Karpas-422 (cell line): ENCODE results near the gene ITIH3. TPM values are rescaled to one million over a fixed set of nuclear protein-coding genes. Genes with fewer than 3 reads are reported as not detected.

Source experiments
- DNase-seq: peaks from one replicate; pipeline ENCODE4 v3.0.0-alpha.2; 2015
- H2AFZ ChIP-seq: fragments of 200-600 bp; sonication (generic); 2 replicates; pipeline ENCODE4 v1.6.1; 2014; ENCODE audit warnings: antibody characterized with exemption, low read length, mixed read lengths
- H3K27ac ChIP-seq: fragments of 200-600 bp; sonication (generic); 2 replicates; pipeline ENCODE4 v1.5.1; 2014; ENCODE audit warnings: mild to moderate bottlenecking, low read length, moderate library complexity
- H3K27me3 ChIP-seq: fragments of 200-600 bp; sonication (generic); 2 replicates; pipeline ENCODE4 v1.6.1; 2014; ENCODE audit warnings: low read length, mixed read lengths
- H3K36me3 ChIP-seq: fragments of 200-600 bp; sonication (generic); 2 replicates; pipeline ENCODE4 v1.6.1; 2014; ENCODE audit warnings: low read length, mixed read lengths; ENCODE audit not compliant: insufficient read depth
- H3K4me1 ChIP-seq: fragments of 200-600 bp; sonication (generic); 2 replicates; pipeline ENCODE4 v1.6.1; 2014; ENCODE audit warnings: mild to moderate bottlenecking, low read length, mixed read lengths
- H3K4me2 ChIP-seq: fragments of 200-600 bp; sonication (generic); 2 replicates; pipeline ENCODE4 v1.6.1; 2014; ENCODE audit warnings: low read length, low read depth, mild to moderate bottlenecking; ENCODE audit not compliant: poor library complexity, severe bottlenecking
- H3K4me3 ChIP-seq: fragments of 200-600 bp; sonication (generic); 2 replicates; pipeline ENCODE4 v1.5.1; 2014; ENCODE audit warnings: mild to moderate bottlenecking, antibody characterized with exemption, low read length, mixed read lengths
- H3K79me2 ChIP-seq: fragments of 200-600 bp; sonication (generic); 2 replicates; pipeline ENCODE4 v1.6.1; 2014; ENCODE audit warnings: mild to moderate bottlenecking, low read length, mixed read lengths
- H3K9ac ChIP-seq: fragments of 200-600 bp; sonication (generic); 2 replicates; pipeline ENCODE4 v1.6.0; 2014; ENCODE audit warnings: low read length
- H3K9me2 ChIP-seq: fragments of 200-600 bp; sonication (generic), shearing (Covaris generic); replicated peaks from 2 replicates; pipeline ENCODE4 v1.6.0; 2014; ENCODE audit warnings: mild to moderate bottlenecking, low read length, moderate library complexity; ENCODE audit not compliant: insufficient read depth
- H3K9me3 ChIP-seq: fragments of 300-700, 200-600 bp; sonication (generic); 2 replicates; pipeline ENCODE4 v1.6.1; 2014; ENCODE audit warnings: low read length, mixed read lengths
- H4K20me1 ChIP-seq: fragments of 200-600 bp; sonication (generic); 2 replicates; pipeline ENCODE4 v1.6.1; 2014; ENCODE audit warnings: mild to moderate bottlenecking, antibody characterized with exemption, low read length, low read depth; ENCODE audit not compliant: insufficient read depth
- total RNA-seq: library from RNA; depleted of rRNA; stranded (reverse); fragments of >200 nt; shearing (Covaris generic); gene quantifications from 2 replicates; pipeline ENCODE4 v1.2.3, GENCODE V29; 2014; ENCODE audit warnings: low replicate concordance

Gene ITIH3
- total RNA-seq, 1 experiment from 2014 or later, result not detected

GRCh38 chr3:52810923-52811322, 16.3 kb downstream of the ITIH3 start:
- no peaks in the 10 kb centered on the region for H3K79me2 ChIP-seq
- no peak overlapping the region for H3K27ac ChIP-seq
- H3K4me2 ChIP-seq, result no peak overlapping the region
- H3K36me3 ChIP-seq, result no peaks in the 10 kb centered on the region
- no peak for DNase-seq
- no peaks in the 10 kb centered on the region for H4K20me1 ChIP-seq
- no peak overlapping the region for H2AFZ ChIP-seq
- no peaks in the 10 kb centered on the region for H3K9me3 ChIP-seq
- no peaks in the 10 kb centered on the region for H3K9me2 ChIP-seq
- no peak overlapping the region for H3K4me3 ChIP-seq
- no peak overlapping the region for H3K9ac ChIP-seq
- H3K27me3 ChIP-seq, result no peaks in the 10 kb centered on the region
- H3K4me1 ChIP-seq, result no peaks in the 10 kb centered on the region

GRCh38 chr3:52811452-52812011, 16.9 kb downstream of the ITIH3 start:
- Histone ChIP-seq H3K4me1 (no peaks in the 10 kb centered on the region), H3K4me2 (no peak overlapping the region), H3K9me3 (no peaks in the 10 kb centered on the region), H3K9me2 (no peaks in the 10 kb centered on the region), H3K9ac (no peak overlapping the region), H3K27me3 (no peaks in the 10 kb centered on the region), H3K79me2 (no peaks in the 10 kb centered on the region), H4K20me1 (no peaks in the 10 kb centered on the region), H3K27ac (no peak overlapping the region), H3K4me3 (no peak overlapping the region), H2AFZ (no peak overlapping the region), H3K36me3 (no peaks in the 10 kb centered on the region)
- DNase-seq, result no peak

- no peaks in the 10 kb centered on the region for H3K27me3 ChIP-seq
- no peak overlapping the region for H3K27ac ChIP-seq
- no peak overlapping the region for H3K4me2 ChIP-seq
- no peak overlapping the region for H3K9ac ChIP-seq
- H3K36me3 ChIP-seq, result no peaks in the 10 kb centered on the region
- H3K79me2 ChIP-seq, result no peaks in the 10 kb centered on the region
- no peaks in the 10 kb centered on the region for H4K20me1 ChIP-seq
- no peaks in the 10 kb centered on the region for H3K9me2 ChIP-seq
- H3K4me1 ChIP-seq, result no peaks in the 10 kb centered on the region
- H3K4me3 ChIP-seq, result no peak overlapping the region
- no peaks in the 10 kb centered on the region for H3K9me3 ChIP-seq
- no peak for DNase-seq
- H2AFZ ChIP-seq, result no peak overlapping the region
Measured at GRCh38 chr3:52813810-52814209, 19.2 kb downstream of the ITIH3 start.

GRCh38 chr3:52816199-52816598, 21.6 kb downstream of the ITIH3 start:
- Histone ChIP-seq H3K4me3 (no peak overlapping the region), H2AFZ (no peak overlapping the region), H3K9me2 (no peaks in the 10 kb centered on the region), H3K9ac (no peak overlapping the region), H3K79me2 (no peaks in the 10 kb centered on the region), H3K4me1 (no peaks in the 10 kb centered on the region), H3K27me3 (no peaks in the 10 kb centered on the region), H3K9me3 (no peaks in the 10 kb centered on the region), H3K27ac (no peak overlapping the region), H3K4me2 (no peak overlapping the region), H4K20me1 (no peaks in the 10 kb centered on the region), H3K36me3 (no peaks in the 10 kb centered on the region)
- DNase-seq, result no peak

GRCh38 chr3:52816654-52817053, 22.1 kb downstream of the ITIH3 start:
- no peak overlapping the region for H3K4me3 ChIP-seq
- H3K27me3 ChIP-seq, result no peaks in the 10 kb centered on the region
- no peaks in the 10 kb centered on the region for H3K4me1 ChIP-seq
- H3K9me2 ChIP-seq, result no peaks in the 10 kb centered on the region
- no peaks in the 10 kb centered on the region for H4K20me1 ChIP-seq
- no peaks in the 10 kb centered on the region for H3K36me3 ChIP-seq
- H3K27ac ChIP-seq, result no peak overlapping the region
- no peaks in the 10 kb centered on the region for H3K79me2 ChIP-seq
- DNase-seq, result no peak
- no peak overlapping the region for H3K4me2 ChIP-seq
- no peak overlapping the region for H3K9ac ChIP-seq
- no peaks in the 10 kb centered on the region for H3K9me3 ChIP-seq
- H2AFZ ChIP-seq, result no peak overlapping the region

- Histone ChIP-seq H3K9me2 (no peaks in the 10 kb centered on the region), H4K20me1 (no peaks in the 10 kb centered on the region), H3K27ac (no peak overlapping the region), H3K9ac (no peak overlapping the region), H3K27me3 (no peaks in the 10 kb centered on the region), H3K4me1 (no peaks in the 10 kb centered on the region), H2AFZ (no peak overlapping the region), H3K36me3 (no peaks in the 10 kb centered on the region), H3K4me3 (no peak overlapping the region), H3K9me3 (no peaks in the 10 kb centered on the region), H3K4me2 (no peak overlapping the region), H3K79me2 (no peaks in the 10 kb centered on the region)
- no peak for DNase-seq
Measured at GRCh38 chr3:52817221-52817620, 22.6 kb downstream of the ITIH3 start.

GRCh38 chr3:52817860-52818259, 23.3 kb downstream of the ITIH3 start:
- no peaks in the 10 kb centered on the region for H3K36me3 ChIP-seq
- DNase-seq, result no peak
- H3K27me3 ChIP-seq, result no peaks in the 10 kb centered on the region
- no peaks in the 10 kb centered on the region for H3K79me2 ChIP-seq
- no peaks in the 10 kb centered on the region for H3K4me1 ChIP-seq
- H3K9ac ChIP-seq, result no peak overlapping the region
- H3K9me2 ChIP-seq, result no peaks in the 10 kb centered on the region
- no peak overlapping the region for H3K27ac ChIP-seq
- H3K9me3 ChIP-seq, result no peaks in the 10 kb centered on the region
- no peaks in the 10 kb centered on the region for H4K20me1 ChIP-seq
- H2AFZ ChIP-seq, result no peak overlapping the region
- no peak overlapping the region for H3K4me2 ChIP-seq
- no peak overlapping the region for H3K4me3 ChIP-seq

GRCh38 chr3:52819936-52820335, 25.3 kb downstream of the ITIH3 start:
- Histone ChIP-seq H3K27ac (no peak overlapping the region), H3K4me2 (no peak overlapping the region), H3K36me3 (no peaks in the 10 kb centered on the region), H3K4me3 (no peak overlapping the region), H3K9ac (no peak overlapping the region), H3K9me3 (no peaks in the 10 kb centered on the region), H3K79me2 (no peaks in the 10 kb centered on the region), H3K27me3 (no peaks in the 10 kb centered on the region), H3K4me1 (no peaks in the 10 kb centered on the region), H2AFZ (no peak overlapping the region), H3K9me2 (no peaks in the 10 kb centered on the region), H4K20me1 (no peaks in the 10 kb centered on the region)
- no peak for DNase-seq

GRCh38 chr3:52820736-52821135, 26.1 kb downstream of the ITIH3 start:
- H3K27me3 ChIP-seq, result no peaks in the 10 kb centered on the region
- no peaks in the 10 kb centered on the region for H4K20me1 ChIP-seq
- DNase-seq, result peak; percentile 70
- no peak overlapping the region for H3K27ac ChIP-seq
- no peak overlapping the region for H3K4me3 ChIP-seq
- H3K79me2 ChIP-seq, result no peaks in the 10 kb centered on the region
- no peak overlapping the region for H3K9ac ChIP-seq
- H2AFZ ChIP-seq, result no peak overlapping the region
- no peaks in the 10 kb centered on the region for H3K9me3 ChIP-seq
- no peaks in the 10 kb centered on the region for H3K4me1 ChIP-seq
- H3K36me3 ChIP-seq, result no peaks in the 10 kb centered on the region
- no peaks in the 10 kb centered on the region for H3K9me2 ChIP-seq
- H3K4me2 ChIP-seq, result no peak overlapping the region
